Gastrocnemius medialis (tissue), 4 donors: ENCODE measurements around the gene SCMH1. TPM values are rescaled to one million over a fixed set of nuclear protein-coding genes. Genes with fewer than 3 reads are reported as not detected.

Experiments used
- ATAC-seq, 2 donors: fragments of 150-250 bp; one replicate each; pipeline ENCODE4 v1.9.1; 2016
- DNase-seq, 2 donors: peaks; one replicate each; pipeline ENCODE4 v3.0.0-alpha.2; 2019
- H3K27ac ChIP-seq, 4 donors: fragments of 200-600 bp; sonication (generic); 1 replicate in 1 of 4; 2 replicates in 3 of 4; pipeline ENCODE4 v1.5.1; 2016 to 2018; ENCODE audit warnings: mild to moderate bottlenecking in 2 of 4, moderate library complexity in 1 of 4
- H3K27me3 ChIP-seq, 3 donors: fragments of 200-600 bp; sonication (generic) in 2 of 3; 1 replicate in 1 of 3; 2 replicates in 2 of 3; pipeline versions ENCODE4 v1.5.1 to v1.6.0; 2016 to 2019; ENCODE audit warnings: mild to moderate bottlenecking in 1 of 3, moderate library complexity in 1 of 3
- H3K36me3 ChIP-seq, 2 donors: fragments of 200-600 bp; sonication (generic) in 1 of 2; one replicate each; pipeline ENCODE4 v1.5.1; 2017 to 2018
- H3K4me1 ChIP-seq, 2 donors: fragments of 200-600 bp; sonication (generic) in 1 of 2; one replicate each; pipeline ENCODE4 v1.5.1; 2016 to 2017; ENCODE audit warnings: mild to moderate bottlenecking in 2 of 2
- H3K4me3 ChIP-seq, 4 donors: fragments of 200-600 bp; sonication (generic) in 3 of 4; 1 replicate in 1 of 4; 2 replicates in 3 of 4; pipeline ENCODE4 v1.5.1; 2016 to 2019; ENCODE audit warnings: mild to moderate bottlenecking in 2 of 4
- H3K9me3 ChIP-seq, 3 donors: fragments of 200-600 bp; sonication (generic) in 2 of 3; 1 replicate in 1 of 3; 2 replicates in 2 of 3; pipeline ENCODE4 v1.5.1; 2016 to 2019
- POLR2A ChIP-seq, 2 donors: fragments of 450-650 bp; IDR thresholded peaks; one replicate each; pipeline ENCODE4 v1.6.1; 2017; ENCODE audit warnings: antibody characterized with exemption in 2 of 2, mild to moderate bottlenecking in 2 of 2, moderate library complexity in 2 of 2
- in situ Hi-C, 4 donors: fragments of 200-750 bp; cut with MboI; loops; one replicate each; pipeline versions ENCODE4 v1.15.0 to v1.8.0; 2017; ENCODE audit warnings: low sequenced_read_pairs in 4 of 4
- intact Hi-C: fragments of 100-400 bp; cut with DNase I; formaldehyde crosslinking; loops from one replicate; pipeline ENCODE4 v1.15.1; 2023; ENCODE audit warnings: low total_unique reads
- total RNA-seq, 4 donors: library from RNA; depleted of rRNA; stranded (reverse); fragments of >200 nt; gene quantifications; one replicate each; pipeline versions ENCODE4 v1.1.0 to v1.2.3, GENCODE V29; 2016
- TF ChIP-seq, protein P1 (sequence below), 5 experiments: fragments of 450-650 bp in 3 of 5; fragments of 200-600 bp in 2 of 5; sonication (generic) in 2 of 5; IDR thresholded peaks in 4 of 5; conservative IDR thresholded peaks in 1 of 5; 1 replicate in 4 of 5; 2 replicates in 1 of 5; pipeline ENCODE4 v1.5.1; 2016 to 2019; ENCODE audit warnings: antibody characterized with exemption in 5 of 5, mild to moderate bottlenecking in 3 of 5, moderate library complexity in 3 of 5

The SCMH1 gene
- total RNA-seq, 4 donors from 2014 or later: 17.1 to 29.4 (median 25.5) TPM

GRCh38 chr1:41249319-41249718 is 7.2 kb upstream of the SCMH1 start:
- DNase-seq (no peak), ATAC-seq (no peak)
- Histone ChIP-seq H3K27ac (no peak overlapping the region), H3K4me1 (no peaks in the 10 kb centered on the region), H3K36me3 (no peaks in the 10 kb centered on the region), H3K9me3 (no peaks in the 10 kb centered on the region), H3K4me3 (no peak overlapping the region), H3K27me3 (no peaks in the 10 kb centered on the region)
- in situ Hi-C loops: loop anchor here in 1 of 4 donors (25.0 kb wide), 1 partner anchor 212 kb away; no protein-coding TSS in a partner anchor
- TF ChIP-seq, protein P1, sequence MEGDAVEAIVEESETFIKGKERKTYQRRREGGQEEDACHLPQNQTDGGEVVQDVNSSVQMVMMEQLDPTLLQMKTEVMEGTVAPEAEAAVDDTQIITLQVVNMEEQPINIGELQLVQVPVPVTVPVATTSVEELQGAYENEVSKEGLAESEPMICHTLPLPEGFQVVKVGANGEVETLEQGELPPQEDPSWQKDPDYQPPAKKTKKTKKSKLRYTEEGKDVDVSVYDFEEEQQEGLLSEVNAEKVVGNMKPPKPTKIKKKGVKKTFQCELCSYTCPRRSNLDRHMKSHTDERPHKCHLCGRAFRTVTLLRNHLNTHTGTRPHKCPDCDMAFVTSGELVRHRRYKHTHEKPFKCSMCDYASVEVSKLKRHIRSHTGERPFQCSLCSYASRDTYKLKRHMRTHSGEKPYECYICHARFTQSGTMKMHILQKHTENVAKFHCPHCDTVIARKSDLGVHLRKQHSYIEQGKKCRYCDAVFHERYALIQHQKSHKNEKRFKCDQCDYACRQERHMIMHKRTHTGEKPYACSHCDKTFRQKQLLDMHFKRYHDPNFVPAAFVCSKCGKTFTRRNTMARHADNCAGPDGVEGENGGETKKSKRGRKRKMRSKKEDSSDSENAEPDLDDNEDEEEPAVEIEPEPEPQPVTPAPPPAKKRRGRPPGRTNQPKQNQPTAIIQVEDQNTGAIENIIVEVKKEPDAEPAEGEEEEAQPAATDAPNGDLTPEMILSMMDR (IDR thresholded peaks at IDR 0.05 in 4 of 5, conservative IDR thresholded peaks at IDR 0.05 in 1 of 5): no peak
- no peak for TF ChIP-seq POLR2A (IDR thresholded peaks at IDR 0.05)
- intact Hi-C loops: no loop called here

- intact Hi-C loops: no loop called here
- H3K27me3 ChIP-seq: no peaks in the 10 kb centered on the region
- H3K36me3 ChIP-seq: no peaks in the 10 kb centered on the region
- H3K4me3 ChIP-seq: no peak overlapping the region
- no peak for DNase-seq
- ATAC-seq: no peak
- H3K9me3 ChIP-seq: no peaks in the 10 kb centered on the region
- H3K27ac ChIP-seq: no peak overlapping the region
- TF ChIP-seq, protein P1 (IDR thresholded peaks at IDR 0.05 in 4 of 5, conservative IDR thresholded peaks at IDR 0.05 in 1 of 5): no peak
- TF ChIP-seq POLR2A (IDR thresholded peaks at IDR 0.05): no peak
- H3K4me1 ChIP-seq: peaks cover 4 to 6% of the 10 kb centered on the region in 2 donors
- in situ Hi-C loops: loop anchor here in 1 of 4 donors (25.0 kb wide), 1 partner anchor 209 kb away; no protein-coding TSS in a partner anchor
Observed at GRCh38 chr1:41246568-41246967, 4.5 kb upstream of the SCMH1 start.

GRCh38 chr1:41245659-41246058 is 3.6 kb upstream of the SCMH1 start:
- no peak overlapping the region for H3K4me3 ChIP-seq
- no peak overlapping the region for H3K27ac ChIP-seq
- in situ Hi-C loops (loop anchor here in 1 of 4 donors (25.0 kb wide), 1 partner anchor 208 kb away; no protein-coding TSS in a partner anchor), intact Hi-C loops (no loop called here)
- H3K36me3 ChIP-seq: no peaks in the 10 kb centered on the region
- no peaks in the 10 kb centered on the region for H3K9me3 ChIP-seq
- DNase-seq (no peak), ATAC-seq (no peak)
- no peaks in the 10 kb centered on the region for H3K27me3 ChIP-seq
- TF ChIP-seq, protein P1 (IDR thresholded peaks at IDR 0.05 in 4 of 5, conservative IDR thresholded peaks at IDR 0.05 in 1 of 5): no peak
- TF ChIP-seq POLR2A (IDR thresholded peaks at IDR 0.05): no peak
- H3K4me1 ChIP-seq: peaks cover 4 to 6% of the 10 kb centered on the region in 2 donors

DNA sequence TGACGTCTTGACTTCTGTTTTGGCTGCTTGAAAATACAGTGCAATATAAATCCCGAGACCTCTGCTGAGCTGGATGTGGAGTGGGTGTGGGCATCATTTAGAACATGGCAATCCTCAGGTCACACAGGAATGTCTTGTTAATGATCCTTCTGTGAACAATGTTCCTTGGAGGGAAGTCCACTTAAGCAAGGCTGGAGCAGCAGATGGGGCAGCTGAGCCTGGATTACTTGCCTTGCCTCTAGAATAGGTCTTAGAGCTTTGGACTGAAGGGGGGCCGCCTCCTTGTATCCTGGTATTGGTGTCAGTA is 926 bp upstream of the SCMH1 start:
- DNase-seq (no peak), ATAC-seq (no peak)
- Histone ChIP-seq H3K4me3 (no peak overlapping the region), H3K27ac (no peak overlapping the region), H3K4me1 (peaks cover 7 to 22% of the 10 kb centered on the region in 2 donors), H3K9me3 (no peaks in the 10 kb centered on the region), H3K36me3 (no peaks in the 10 kb centered on the region), H3K27me3 (no peaks in the 10 kb centered on the region)
- intact Hi-C loops: no loop called here
- TF ChIP-seq, protein P1 (IDR thresholded peaks at IDR 0.05 in 4 of 5, conservative IDR thresholded peaks at IDR 0.05 in 1 of 5): no peak
- no peak for TF ChIP-seq POLR2A (IDR thresholded peaks at IDR 0.05)
- in situ Hi-C loops: loop anchor here in 1 of 4 donors (25.0 kb wide), 1 partner anchor 206 kb away; no protein-coding TSS in a partner anchor
